K562 (cell line): ENCODE measurements around the gene TRIP10. TPM values are rescaled to one million over a fixed set of nuclear protein-coding genes. Genes with fewer than 3 reads are reported as not detected.

Source experiments
- CBX8 ChIP-seq: fragments of 200-600 bp; sonication (generic); IDR thresholded peaks from 2 replicates; pipeline ENCODE4 v1.6.1; 2012; ENCODE audit warnings: borderline replicate concordance, mixed run types, low read depth, mild to moderate bottlenecking, moderate library complexity, mixed read lengths, low read length, control low read depth, inconsistent platforms; ENCODE audit not compliant: poor library complexity, severe bottlenecking; ENCODE audit errors: extremely low read depth
- CHCHD3 ChIP-seq: fragments of 250-450 bp; sonication (Bioruptor Pico); IDR thresholded peaks from 2 replicates; pipeline ENCODE4 v2.1.2; 2022; ENCODE audit warnings: mild to moderate bottlenecking
- CHD2 ChIP-seq: IDR thresholded peaks from 2 replicates; pipeline ENCODE4 v1.6.1; 2011; ENCODE audit warnings: low read depth, low read length
- CREBBP ChIP-seq: IDR thresholded peaks from one replicate; pipeline ENCODE4 v1.6.1; 2012; ENCODE audit warnings: low read depth, mild to moderate bottlenecking, control low read depth, inconsistent platforms, low read length
- E4F1 ChIP-seq: fragments of 250-450 bp; sonication (Bioruptor Pico); IDR thresholded peaks from 2 replicates; pipeline ENCODE4 v1.5.0; 2021; ENCODE audit warnings: mild to moderate bottlenecking, borderline replicate concordance
- ELK1 ChIP-seq: sonication (generic); formaldehyde crosslinking; IDR thresholded peaks from 2 replicates; pipeline ENCODE4 v1.8.1; 2022; ENCODE audit warnings: missing genetic modification reagents
- ETV5 ChIP-seq: sonication (generic); formaldehyde crosslinking; IDR thresholded peaks from 2 replicates; pipeline ENCODE4 v1.4.0; 2020; ENCODE audit warnings: low read depth, mild to moderate bottlenecking, missing genetic modification reagents
- FOXP1 ChIP-seq: sonication (generic); formaldehyde crosslinking; IDR thresholded peaks from 2 replicates; pipeline ENCODE4 v1.8.0; 2022; ENCODE audit warnings: mild to moderate bottlenecking, missing genetic modification reagents
- GTF3C2 ChIP-seq: IDR thresholded peaks from 3 replicates; pipeline ENCODE4 v1.6.1; 2011; ENCODE audit warnings: borderline replicate concordance, mild to moderate bottlenecking, moderate library complexity; ENCODE audit not compliant: insufficient read length; ENCODE audit errors: extremely low read depth
- HNRNPH1 ChIP-seq: fragments of 200-400 bp; formaldehyde crosslinking; optimal IDR thresholded peaks from 2 replicates; pipeline ENCODE3; 2017; ENCODE audit warnings: low read depth, mild to moderate bottlenecking, low read length, moderate library complexity
- KAT8 ChIP-seq: fragments of 450-650 bp; IDR thresholded peaks from 2 replicates; pipeline ENCODE4 v1.6.1; 2016; ENCODE audit warnings: low read depth, mild to moderate bottlenecking
- KLF10 ChIP-seq: fragments of 250-450 bp; sonication (Bioruptor Pico); IDR thresholded peaks from 2 replicates; pipeline ENCODE4 v1.6.1; 2021; ENCODE audit warnings: matching md5 sums
- MAFK ChIP-seq: IDR thresholded peaks from 2 replicates; pipeline ENCODE4 v1.6.1; 2011; ENCODE audit warnings: low read length, improper control_type of control experiment
- PTRF ChIP-seq: fragments of 450-650 bp; IDR thresholded peaks from 2 replicates; pipeline ENCODE4 v1.6.1; 2016; ENCODE audit warnings: mild to moderate bottlenecking, missing genetic modification characterization, missing compliant biosample characterization
- SIN3B ChIP-seq: fragments of 450-650 bp; IDR thresholded peaks from 2 replicates; pipeline ENCODE4 v1.6.1; 2017; ENCODE audit warnings: low read depth, mild to moderate bottlenecking, moderate library complexity
- SMAD3 ChIP-seq: fragments of 450-650 bp; formaldehyde crosslinking; conservative IDR thresholded peaks from 2 replicates; pipeline ENCODE4 v1.4.0; 2020; ENCODE audit warnings: mild to moderate bottlenecking
- SMARCA4 ChIP-seq: fragments of 450-650 bp; IDR thresholded peaks from 2 replicates; pipeline ENCODE4 v1.6.1; 2016
- SMARCC2 ChIP-seq: fragments of 450-650 bp; IDR thresholded peaks from 2 replicates; pipeline ENCODE4 v1.6.1; 2017; ENCODE audit warnings: antibody characterized with exemption, moderate library complexity, mild to moderate bottlenecking, low read depth
- TAF1 ChIP-seq: IDR thresholded peaks from 2 replicates; pipeline ENCODE4 v1.6.1; 2011; ENCODE audit warnings: mild to moderate bottlenecking, low read length, moderate library complexity; ENCODE audit not compliant: insufficient read depth, control insufficient read depth, severe bottlenecking; ENCODE audit errors: extremely low read depth
- ZZZ3 ChIP-seq: fragments of 450-650 bp; IDR thresholded peaks from 2 replicates; pipeline ENCODE4 v1.6.1; 2016; ENCODE audit warnings: antibody characterized with exemption, mild to moderate bottlenecking, moderate library complexity
- polyA plus RNA-seq, 8 experiments: library from polyadenylated mRNA; depleted of rRNA in 4 of 8; stranded (reverse) in 5 of 8; unstranded in 3 of 8; fragments of >200 nt; fragmentation: Nextera tagmentation in 2 of 8; fragmentation: Illumina TruSeq in 1 of 8; extraction: Ambion mirVana in 2 of 8; extraction: Trizol in 1 of 8; gene quantifications; 2 replicates each; pipeline versions ENCODE4 v1.2.1 to v1.2.3, GENCODE V29; 2011 to 2014; ENCODE audit warnings: inconsistent platforms in 1 of 8, missing spikeins in 1 of 8
- total RNA-seq, 7 experiments: library from RNA; depleted of rRNA in 6 of 7; stranded (reverse); fragments of >200 nt in 6 of 7; fragmentation: Illumina TruSeq in 2 of 7; extraction: Trizol in 2 of 7; gene quantifications; 2 replicates each; pipeline versions ENCODE4 v1.2.1 to v1.2.3, GENCODE V29; 2011 to 2021; ENCODE audit warnings: low replicate concordance in 1 of 7

Gene TRIP10
- total and polyA plus RNA-seq, 9 of the 15 experiments (the other 6 are each of a cell fraction or from before 2014, with no cell fraction given) = 1.2 to 66.8 (median 36.1) TPM

- TF ChIP-seq GTF3C2 (no peak), ELK1 (CRISPR knock-in tag) (no peak), SMARCA4 (peak; percentile 74), SMAD3 (0 out of 2 replicates have a peak, but pooled peaks have one; percentile 31), PTRF (no peak), KAT8 (no peak), HNRNPH1 (no peak), MAFK (no peak), SIN3B (0 out of 2 replicates have a peak, but pooled peaks have one; percentile 57), SMARCC2 (0 out of 2 replicates have a peak, but pooled peaks have one; percentile 21), ETV5 (peak; percentile 24; the same call in 1 of the 2 replicates), KLF10 (CRISPR knock-in tag) (no peak), CHD2 (peak; percentile 72), TAF1 (peak; percentile 36), FOXP1 (peak; percentile 86; the same call in 1 of the 2 replicates), E4F1 (CRISPR knock-in tag) (no peak), CBX8 (no peak), CREBBP (no peak), ZZZ3 (no peak), CHCHD3 (CRISPR knock-in tag) (no peak)
Measured at GRCh38 chr19:6753178-6754031, 13.9 kb downstream of the TRIP10 start (continued).
